ENCODE data around the gene AUTS2. TPM values are rescaled to one million over a fixed set of nuclear protein-coding genes. Genes with fewer than 3 reads are reported as not detected.

The AUTS2 gene
- total and polyA plus RNA-seq, 10 of the 15 experiments (the other 5 are each of a cell fraction or from before 2014, with no cell fraction given) = 6.4 to 55.6 (median 21.6) TPM

GRCh38 chr7:69827140-69827539, 228.9 kb downstream of the AUTS2 start:
- intact Hi-C loops (cut with micrococcal nuclease; ENCODE audit: unreplicated experiment) (loop anchor here (2.0 to 10.0 kb wide), 5 partner anchors 14 to 868 kb away; no protein-coding TSS in a partner anchor), in situ Hi-C loops (cut with MboI) (no loop called here)
- ChIA-PET SMC1A (ENCODE audit: uncharacterized antibody, unreplicated experiment) (interaction anchor here (0.7 to 11.0 kb wide), 28 partner anchors 9 to 871 kb away, joined by 3 to 202 read pairs (median 4); no protein-coding TSS in a partner anchor), POLR2A (interaction anchor here (0.7 to 2.1 kb wide), 9 partner anchors 13 to 226 kb away, joined by 3 to 6 read pairs (median 4); no protein-coding TSS in a partner anchor), RAD21 (ENCODE audit: unreplicated experiment) (interaction anchor here (0.7 to 7.9 kb wide), 19 partner anchors 12 to 224 kb away, joined by 3 to 141 read pairs (median 3); no protein-coding TSS in a partner anchor), CTCF (interaction anchor here (1.2 to 4.8 kb wide), 8 partner anchors 11 to 133 kb away, joined by 3 to 18 read pairs (median 5); no protein-coding TSS in a partner anchor)
- no peak overlapping the region for H2AFZ ChIP-seq (ENCODE audit: control insufficient read depth, low read depth, low read length)
- TF ChIP-seq MTA2 (IDR thresholded peaks at IDR 0.05; ENCODE audit: low read depth) = no peak
- no peak for TF ChIP-seq YY1 (IDR thresholded peaks at IDR 0.05; ENCODE audit: low read depth, low read length)
- TF ChIP-seq PAX8 (IDR thresholded peaks at IDR 0.05) = no peak
- TF ChIP-seq, protein P1, sequence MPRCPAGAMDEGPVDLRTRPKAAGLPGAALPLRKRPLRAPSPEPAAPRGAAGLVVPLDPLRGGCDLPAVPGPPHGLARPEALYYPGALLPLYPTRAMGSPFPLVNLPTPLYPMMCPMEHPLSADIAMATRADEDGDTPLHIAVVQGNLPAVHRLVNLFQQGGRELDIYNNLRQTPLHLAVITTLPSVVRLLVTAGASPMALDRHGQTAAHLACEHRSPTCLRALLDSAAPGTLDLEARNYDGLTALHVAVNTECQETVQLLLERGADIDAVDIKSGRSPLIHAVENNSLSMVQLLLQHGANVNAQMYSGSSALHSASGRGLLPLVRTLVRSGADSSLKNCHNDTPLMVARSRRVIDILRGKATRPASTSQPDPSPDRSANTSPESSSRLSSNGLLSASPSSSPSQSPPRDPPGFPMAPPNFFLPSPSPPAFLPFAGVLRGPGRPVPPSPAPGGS (IDR thresholded peaks at IDR 0.05; ENCODE audit: borderline replicate concordance, insufficient read depth, low read depth, low read length, poor library complexity, severe bottlenecking) = no peak
- TF ChIP-seq, protein P2, sequence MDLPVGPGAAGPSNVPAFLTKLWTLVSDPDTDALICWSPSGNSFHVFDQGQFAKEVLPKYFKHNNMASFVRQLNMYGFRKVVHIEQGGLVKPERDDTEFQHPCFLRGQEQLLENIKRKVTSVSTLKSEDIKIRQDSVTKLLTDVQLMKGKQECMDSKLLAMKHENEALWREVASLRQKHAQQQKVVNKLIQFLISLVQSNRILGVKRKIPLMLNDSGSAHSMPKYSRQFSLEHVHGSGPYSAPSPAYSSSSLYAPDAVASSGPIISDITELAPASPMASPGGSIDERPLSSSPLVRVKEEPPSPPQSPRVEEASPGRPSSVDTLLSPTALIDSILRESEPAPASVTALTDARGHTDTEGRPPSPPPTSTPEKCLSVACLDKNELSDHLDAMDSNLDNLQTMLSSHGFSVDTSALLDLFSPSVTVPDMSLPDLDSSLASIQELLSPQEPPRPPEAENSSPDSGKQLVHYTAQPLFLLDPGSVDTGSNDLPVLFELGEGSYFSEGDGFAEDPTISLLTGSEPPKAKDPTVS (IDR thresholded peaks at IDR 0.05; ENCODE audit: low read depth, low read length) = no peak
- no peak for TF ChIP-seq RBBP5 (conservative IDR thresholded peaks at IDR 0.05)
- no peak for TF ChIP-seq IRF4 (IDR thresholded peaks at IDR 0.05; ENCODE audit: low read depth, low read length)
- TF ChIP-seq TAF1 (IDR thresholded peaks at IDR 0.05; ENCODE audit: borderline replicate concordance, low read depth, low read length) = no peak
- no peak for TF ChIP-seq KDM1A (IDR thresholded peaks at IDR 0.05; ENCODE audit: borderline replicate concordance)
- peaks cover 37% of the 10 kb centered on the region for H3K4me1 ChIP-seq (ENCODE audit: control insufficient read depth, insufficient read depth, low read length)
- ATAC-seq (no peak), FAIRE-seq (no peak), DNase-seq (ENCODE audit: low read depth, low spot score) (no peak)
- no peaks in the 10 kb centered on the region; the same call in 2 of the 3 replicates for H3K9me3 ChIP-seq (replicated peaks; ENCODE audit: control insufficient read depth, insufficient read depth, low read length)
- 74% methylated on average over 4 of the region's 4 CpGs for WGBS (ENCODE audit: insufficient coverage, insufficient replicate concordance, low lambda C conversion rate, missing lambda C conversion rate)
- H3K36me3 ChIP-seq (ENCODE audit: control insufficient read depth in 2 of 2, insufficient read depth in 2 of 2, low read length in 1 of 2) = no peaks in the 10 kb centered on the region
- peak overlapping the region; percentile 32; the same call in 1 of the 2 replicates for H3K9ac ChIP-seq (ENCODE audit: control insufficient read depth, insufficient read depth, low read length)
- no TSS peak for BruUV-seq (replicated peaks)
- H3K4me3 ChIP-seq = peak overlapping the region; percentile 30; the same call in 1 of the 2 replicates
- H4K20me1 ChIP-seq (ENCODE audit: control insufficient read depth, insufficient read depth) = no peaks in the 10 kb centered on the region
- no peaks in the 10 kb centered on the region for H3K27me3 ChIP-seq (replicated peaks in 1 of 2; ENCODE audit: control insufficient read depth in 2 of 2, insufficient read depth in 2 of 2, low read length in 1 of 2)
- H3K4me2 ChIP-seq (ENCODE audit: control insufficient read depth, insufficient read depth) = peak overlapping the region; percentile 57
- H3K79me2 ChIP-seq (ENCODE audit: control insufficient read depth, insufficient read depth, low read length) = peaks cover 19% of the 10 kb centered on the region
- no peak overlapping the region; the same call in 1 of the 2 replicates for H3K27ac ChIP-seq (ENCODE audit: control insufficient read depth, insufficient read depth)

All from GM12878 (cell line).